Cardiac fibroblast (primary cell): ENCODE results near the gene HHATL.

Experiments used
- DNase-seq, 2 donors: peaks; one replicate each; pipeline versions ENCODE4 v3.0.0 to v3.0.0-alpha.2; 2010; ENCODE audit warnings: low read depth in 2 of 2
- H3K4me3 ChIP-seq, 2 donors: replicated peaks in 1 of 2; 1 replicate in 1 of 2; 2 replicates in 1 of 2; pipeline ENCODE4 v1.5.1; 2011; ENCODE audit warnings: low read depth in 2 of 2, low read length in 2 of 2, mild to moderate bottlenecking in 2 of 2, moderate library complexity in 1 of 2
- CTCF ChIP-seq: IDR thresholded peaks from one replicate; pipeline ENCODE4 v1.5.1; 2011; ENCODE audit warnings: low read depth, mild to moderate bottlenecking, low read length, inconsistent platforms

The HHATL gene

GRCh38 chr3:42702066-42702951 is at the start of gene HHATL:
Gene HHATL (minus strand): TSS chr3:42702798. CDS start chr3:42700826, 1,972 bp downstream.
- TF ChIP-seq CTCF: no peak
- H3K4me3 ChIP-seq: no peak within 1 kb of the TSS
- DNase-seq: no peak

- H3K4me3 ChIP-seq: no peak overlapping the region
- DNase-seq: peak in 1 of 2 donors; percentile 26
- no peak for TF ChIP-seq CTCF
These were observed 49.0 kb upstream of the HHATL start for GRCh38 chr3:42751609-42752008.

GRCh38 chr3:42750834-42751233 is 48.2 kb upstream of the HHATL start:
- TF ChIP-seq CTCF: no peak
- no peak for DNase-seq
- H3K4me3 ChIP-seq: no peak overlapping the region

- peak; percentile 41 for TF ChIP-seq CTCF
- no peak overlapping the region for H3K4me3 ChIP-seq
- DNase-seq: peak; percentile 15 to 17
These were observed 47.2 kb upstream of the HHATL start for GRCh38 chr3:42749753-42750231.

- TF ChIP-seq CTCF: no peak
- H3K4me3 ChIP-seq: no peak overlapping the region
- DNase-seq: no peak
These were observed 46.6 kb upstream of the HHATL start for GRCh38 chr3:42749025-42749752.

- DNase-seq: no peak
- H3K4me3 ChIP-seq: no peak overlapping the region
These were observed 45.0 kb upstream of the HHATL start for GRCh38 chr3:42747581-42747980.

More at GRCh38 chr3:42747581-42747980, 45.0 kb upstream of the HHATL start:
- TF ChIP-seq CTCF: no peak
